Smooth muscle cell (in vitro differentiated cells): Measurements from ENCODE around the gene FUOM. TPM values are rescaled to one million over a fixed set of nuclear protein-coding genes. Genes with fewer than 3 reads are reported as not detected.
"Not testable (repeated sequence)": the region's sequence is repeated elsewhere in the genome, so short reads cannot be mapped to it uniquely, and the experiment has no call there.

Source experiments
- DNase-seq: peaks from one replicate; lab custom pipeline; 2025; ENCODE audit not compliant: unreplicated experiment; lab: John Stamatoyannopoulos, UW
- H2AFZ ChIP-seq: fragments of 200-600 bp; sonication (generic); 2 replicates; pipeline ENCODE4 v1.6.0; 2016; ENCODE audit warnings: antibody characterized with exemption, low read depth, mild to moderate bottlenecking
- H3F3A ChIP-seq: fragments of 200-600 bp; sonication (generic); 2 replicates; pipeline ENCODE4 v1.6.0; 2017; ENCODE audit warnings: antibody characterized with exemption, low read depth
- H3K27ac ChIP-seq: fragments of 200-600 bp; sonication (generic); 2 replicates; pipeline ENCODE4 v1.5.1; 2016; ENCODE audit warnings: low read depth, mild to moderate bottlenecking
- H3K27me3 ChIP-seq: fragments of 200-600 bp; sonication (generic); 2 replicates; pipeline ENCODE4 v1.6.1; 2016; ENCODE audit warnings: low read depth, mild to moderate bottlenecking
- H3K36me3 ChIP-seq: fragments of 200-600 bp; sonication (generic); 2 replicates; pipeline ENCODE4 v1.5.1; 2016; ENCODE audit warnings: low read depth
- H3K4me1 ChIP-seq: fragments of 200-600 bp; sonication (generic); 2 replicates; pipeline ENCODE4 v1.5.1; 2016; ENCODE audit warnings: low read depth
- H3K4me2 ChIP-seq: fragments of 200-600 bp; sonication (generic); 2 replicates; pipeline ENCODE4 v1.6.0; 2016; ENCODE audit warnings: mild to moderate bottlenecking
- H3K4me3 ChIP-seq: fragments of 200-600 bp; sonication (generic); 2 replicates; pipeline ENCODE4 v1.5.1; 2016; ENCODE audit warnings: mild to moderate bottlenecking
- H3K79me2 ChIP-seq: fragments of 200-600 bp; sonication (generic); 2 replicates; pipeline ENCODE4 v1.6.0; 2016; ENCODE audit warnings: low read depth, mild to moderate bottlenecking
- H3K9ac ChIP-seq: fragments of 200-600 bp; sonication (generic); 2 replicates; pipeline ENCODE4 v1.6.0; 2016; ENCODE audit warnings: low read depth
- H3K9me3 ChIP-seq: fragments of 200-600 bp; sonication (generic); replicated peaks from 2 replicates; pipeline ENCODE4 v1.5.1; 2016; ENCODE audit warnings: low read depth
- H4K20me1 ChIP-seq: fragments of 200-600 bp; sonication (generic); 2 replicates; pipeline ENCODE4 v1.6.0; 2016; ENCODE audit warnings: low read depth
- WGBS: methylation state at CpG from one replicate; pipeline ENCODE4 v1.1.7; 2016; ENCODE audit warnings: low lambda C conversion rate; 5-methylcytosine and 5-hydroxymethylcytosine counted together
- polyA plus RNA-seq: library from polyadenylated mRNA; unstranded; fragments of >200 nt; fragmentation: Nextera tagmentation; extraction: Ambion mirVana; gene quantifications from 2 replicates; pipeline ENCODE4 v1.2.1, GENCODE V29; 2016
- total RNA-seq: library from RNA; depleted of rRNA; stranded (reverse); fragments of >200 nt; gene quantifications from 2 replicates; pipeline ENCODE4 v1.2.3, GENCODE V29; 2014
- TF ChIP-seq, protein P1 (sequence below): fragments of 200-600 bp; sonication (generic); IDR thresholded peaks from 2 replicates; pipeline ENCODE4 v1.5.1; 2017; ENCODE audit warnings: borderline replicate concordance, mild to moderate bottlenecking, antibody characterized with exemption; ENCODE audit not compliant: insufficient read depth, poor library complexity, severe bottlenecking

The FUOM gene
- total and polyA plus RNA-seq, 2 experiments from 2014 or later, result 19.5 to 46.7 TPM

DNA sequence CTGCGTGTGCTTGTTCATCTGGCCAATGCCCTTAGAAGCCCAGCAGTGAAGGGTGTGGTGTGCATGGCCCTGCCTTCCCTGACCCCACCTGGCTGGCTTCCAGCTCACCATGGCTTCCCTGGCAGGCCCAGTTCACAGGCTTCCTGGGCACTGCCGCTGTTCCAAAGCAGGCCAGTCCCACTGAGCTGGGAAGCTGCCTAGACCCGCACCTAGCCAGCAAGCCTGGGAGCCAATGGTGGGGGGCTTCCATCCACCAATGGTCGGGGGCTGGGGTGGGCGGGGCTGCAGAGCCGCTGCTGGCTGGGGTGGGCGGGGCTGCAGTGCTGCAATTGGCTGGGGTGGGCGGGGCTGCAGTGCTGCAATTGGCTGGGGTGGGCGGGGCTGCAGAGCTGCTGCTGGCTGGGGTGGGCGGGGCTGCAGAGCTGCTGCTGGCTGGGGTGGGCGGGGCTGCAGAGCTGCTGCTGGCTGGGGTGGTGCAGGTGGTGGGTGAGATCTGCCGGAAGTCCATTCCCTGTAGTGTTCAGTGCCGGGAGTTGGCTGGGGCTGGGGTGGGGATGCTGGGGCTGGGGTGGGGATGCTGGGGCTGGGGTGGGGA lies 33.5 kb downstream of the FUOM start:
- TF ChIP-seq, protein P1, sequence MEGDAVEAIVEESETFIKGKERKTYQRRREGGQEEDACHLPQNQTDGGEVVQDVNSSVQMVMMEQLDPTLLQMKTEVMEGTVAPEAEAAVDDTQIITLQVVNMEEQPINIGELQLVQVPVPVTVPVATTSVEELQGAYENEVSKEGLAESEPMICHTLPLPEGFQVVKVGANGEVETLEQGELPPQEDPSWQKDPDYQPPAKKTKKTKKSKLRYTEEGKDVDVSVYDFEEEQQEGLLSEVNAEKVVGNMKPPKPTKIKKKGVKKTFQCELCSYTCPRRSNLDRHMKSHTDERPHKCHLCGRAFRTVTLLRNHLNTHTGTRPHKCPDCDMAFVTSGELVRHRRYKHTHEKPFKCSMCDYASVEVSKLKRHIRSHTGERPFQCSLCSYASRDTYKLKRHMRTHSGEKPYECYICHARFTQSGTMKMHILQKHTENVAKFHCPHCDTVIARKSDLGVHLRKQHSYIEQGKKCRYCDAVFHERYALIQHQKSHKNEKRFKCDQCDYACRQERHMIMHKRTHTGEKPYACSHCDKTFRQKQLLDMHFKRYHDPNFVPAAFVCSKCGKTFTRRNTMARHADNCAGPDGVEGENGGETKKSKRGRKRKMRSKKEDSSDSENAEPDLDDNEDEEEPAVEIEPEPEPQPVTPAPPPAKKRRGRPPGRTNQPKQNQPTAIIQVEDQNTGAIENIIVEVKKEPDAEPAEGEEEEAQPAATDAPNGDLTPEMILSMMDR, result no peak
- Histone ChIP-seq H3K4me1 (peaks cover 9% of the 10 kb centered on the region), H3K4me2 (peak overlapping the region; percentile 98), H3K79me2 (no peaks in the 10 kb centered on the region), H3F3A (no peaks in the 10 kb centered on the region), H4K20me1 (no peaks in the 10 kb centered on the region), H3K27me3 (peaks cover 33% of the 10 kb centered on the region), H3K36me3 (no peaks in the 10 kb centered on the region), H3K9ac (no peak overlapping the region), H3K27ac (no peak overlapping the region), H3K4me3 (peak overlapping the region; percentile 21), H2AFZ (no peak overlapping the region), H3K9me3 (no peaks in the 10 kb centered on the region)
- DNase-seq, result no peak
- 18% methylated on average over 10 of the region's 13 CpGs for WGBS

- H3K4me2 ChIP-seq, H3K9me3 ChIP-seq, H2AFZ ChIP-seq, H3F3A ChIP-seq, H3K36me3 ChIP-seq, DNase-seq, H3K79me2 ChIP-seq, H3K4me1 ChIP-seq, H3K27ac ChIP-seq, H4K20me1 ChIP-seq, H3K4me3 ChIP-seq, H3K9ac ChIP-seq: not testable (repeated sequence)
- peaks cover 14% of the 10 kb centered on the region for H3K27me3 ChIP-seq
- WGBS, result 87% methylated on average over 12 of the region's 14 CpGs
Observed at GRCh38 chr10:133322064-133322709, 35.6 kb downstream of the FUOM start.

DNA sequence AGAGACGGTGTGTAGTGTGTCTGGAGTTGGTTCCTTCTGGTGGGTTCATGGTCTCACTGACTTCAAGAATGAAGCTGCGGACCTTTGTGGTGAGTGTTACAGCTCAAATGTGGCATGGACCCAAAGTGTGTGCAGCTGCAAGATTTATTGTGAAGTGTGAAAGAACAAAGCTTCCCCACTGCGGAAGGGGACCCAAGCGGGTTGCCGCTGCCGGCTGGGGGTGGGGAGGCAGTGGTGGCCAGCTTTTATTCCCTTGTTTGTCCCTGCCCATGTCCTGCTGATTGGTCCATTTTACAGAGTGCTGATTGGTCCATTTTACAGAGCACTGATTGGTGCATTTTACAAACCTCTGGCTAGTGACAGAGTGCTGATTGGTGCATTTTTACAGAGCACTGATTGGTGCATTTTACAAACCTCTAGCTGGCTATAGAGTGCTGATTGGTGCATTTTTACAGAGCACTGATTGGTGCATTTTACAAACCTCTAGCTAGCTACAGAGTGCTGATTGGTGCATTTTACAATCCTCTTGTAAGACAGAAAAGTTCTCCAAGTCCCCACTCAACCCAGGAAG lies 36.9 kb downstream of the FUOM start:
- H3K4me2 ChIP-seq, H3K4me3 ChIP-seq, H4K20me1 ChIP-seq, H3K9ac ChIP-seq, H3K4me1 ChIP-seq, H3F3A ChIP-seq, H3K79me2 ChIP-seq, H3K9me3 ChIP-seq, H3K36me3 ChIP-seq, H3K27me3 ChIP-seq, H3K27ac ChIP-seq, H2AFZ ChIP-seq, DNase-seq: not testable (repeated sequence)
- WGBS, result 90% methylated on average over 6 of the region's 6 CpGs

- Histone ChIP-seq H3K9me3 (no peaks in the 10 kb centered on the region), H2AFZ (peak overlapping the region; percentile 59), H3K79me2 (no peaks in the 10 kb centered on the region), H3F3A (no peaks in the 10 kb centered on the region), H3K36me3 (no peaks in the 10 kb centered on the region), H3K4me1 (no peaks in the 10 kb centered on the region), H3K4me3 (peak overlapping the region; percentile 39), H3K9ac (no peak overlapping the region), H3K4me2 (peak overlapping the region; percentile 82), H4K20me1 (no peaks in the 10 kb centered on the region), H3K27ac (no peak overlapping the region), H3K27me3 (no peaks in the 10 kb centered on the region)
- TF ChIP-seq, protein P1, result peak; percentile 83
- WGBS, result 3% methylated on average over 43 of the region's 51 CpGs
- DNase-seq, result peak; percentile 33
Observed at GRCh38 chr10:133318494-133319127, 39.2 kb downstream of the FUOM start.
